Large intestine (tissue), 3 donors: ENCODE data around the gene CADM1. TPM values are rescaled to one million over a fixed set of nuclear protein-coding genes. Genes with fewer than 3 reads are reported as not detected.

Source experiments
- DNase-seq, 2 donors: peaks; one replicate each; pipeline versions ENCODE4 v3.0.0 to v3.0.0-alpha.2; 2013
- H3K27ac ChIP-seq: one replicate; pipeline ENCODE4 v1.5.1; 2013; ENCODE audit warnings: low read length
- H3K27me3 ChIP-seq: 2 replicates; pipeline ENCODE4 v1.6.1; 2013; ENCODE audit warnings: low read length; ENCODE audit not compliant: control insufficient read depth, insufficient read depth
- H3K36me3 ChIP-seq: 2 replicates; pipeline ENCODE4 v1.6.1; 2013; ENCODE audit warnings: low read length; ENCODE audit not compliant: control insufficient read depth, insufficient read depth
- H3K4me1 ChIP-seq: one replicate; pipeline ENCODE4 v1.6.1; 2013; ENCODE audit warnings: low read length; ENCODE audit not compliant: control insufficient read depth, insufficient read depth
- H3K4me3 ChIP-seq: one replicate; pipeline ENCODE4 v1.5.1; 2013; ENCODE audit warnings: low read length
- H3K9me3 ChIP-seq: one replicate; pipeline ENCODE4 v1.6.1; 2013; ENCODE audit warnings: mild to moderate bottlenecking, low read depth, low read length, moderate library complexity; ENCODE audit not compliant: control insufficient read depth
- WGBS: methylation state at CpG from one replicate; pipeline ENCODE4 v1.1.5; 2013; ENCODE audit warnings: low lambda C conversion rate; ENCODE audit not compliant: insufficient coverage; 5-methylcytosine and 5-hydroxymethylcytosine counted together
- polyA plus RNA-seq: library from polyadenylated mRNA; unstranded; fragments of 120-200 nt; gene quantifications from one replicate; pipeline ENCODE4 v1.2.1, GENCODE V29; 2013

The CADM1 gene
- polyA plus RNA-seq, 1 donor, result 32.7 TPM

- no CpG with 5 or more reads among the region's 14 CpGs for WGBS
- H3K4me1 ChIP-seq, result no peaks in the 10 kb centered on the region
- no peak overlapping the region for H3K4me3 ChIP-seq
Observed at GRCh38 chr11:115129473-115130289, 374.5 kb downstream of the CADM1 start.

GRCh38 chr11:115128226-115128625, 376.0 kb downstream of the CADM1 start:
- Histone ChIP-seq H3K4me3 (no peak overlapping the region), H3K36me3 (no peaks in the 10 kb centered on the region), H3K9me3 (no peaks in the 10 kb centered on the region), H3K4me1 (no peaks in the 10 kb centered on the region), H3K27me3 (peaks cover 4% of the 10 kb centered on the region), H3K27ac (no peak overlapping the region)
- no CpG with 5 or more reads among the region's 4 CpGs for WGBS
- DNase-seq, result no peak

More at GRCh38 chr11:115129473-115130289, 374.5 kb downstream of the CADM1 start:
- H3K27ac ChIP-seq, result no peak overlapping the region
- no peak for DNase-seq
- H3K27me3 ChIP-seq, result peaks cover 4% of the 10 kb centered on the region
- H3K36me3 ChIP-seq, result no peaks in the 10 kb centered on the region
- H3K9me3 ChIP-seq, result no peaks in the 10 kb centered on the region

- no peaks in the 10 kb centered on the region for H3K4me1 ChIP-seq
- no CpG with 5 or more reads among the region's 3 CpGs for WGBS
- no peak for DNase-seq
- H3K36me3 ChIP-seq, result no peaks in the 10 kb centered on the region
- no peak overlapping the region for H3K4me3 ChIP-seq
- H3K27me3 ChIP-seq, result peaks cover 4% of the 10 kb centered on the region
- no peaks in the 10 kb centered on the region for H3K9me3 ChIP-seq
- H3K27ac ChIP-seq, result no peak overlapping the region
Observed at GRCh38 chr11:115127790-115128189, 376.4 kb downstream of the CADM1 start.

GRCh38 chr11:115126515-115127208, 377.6 kb downstream of the CADM1 start:
- DNase-seq, result no peak
- no peak overlapping the region for H3K4me3 ChIP-seq
- no peak overlapping the region for H3K27ac ChIP-seq
- H3K4me1 ChIP-seq, result no peaks in the 10 kb centered on the region
- no peaks in the 10 kb centered on the region for H3K9me3 ChIP-seq
- 100% methylated on average over 1 of the region's 10 CpGs for WGBS
- H3K36me3 ChIP-seq, result no peaks in the 10 kb centered on the region
- H3K27me3 ChIP-seq, result peaks cover 4% of the 10 kb centered on the region

- 100% methylated on average over 1 of the region's 2 CpGs for WGBS
- H3K4me3 ChIP-seq, result no peak overlapping the region
- H3K27ac ChIP-seq, result no peak overlapping the region
- H3K27me3 ChIP-seq, result peaks cover 4% of the 10 kb centered on the region
- no peaks in the 10 kb centered on the region for H3K4me1 ChIP-seq
- no peak for DNase-seq
- H3K9me3 ChIP-seq, result no peaks in the 10 kb centered on the region
- H3K36me3 ChIP-seq, result no peaks in the 10 kb centered on the region
Observed at GRCh38 chr11:115126092-115126491, 378.1 kb downstream of the CADM1 start.

- no peaks in the 10 kb centered on the region for H3K4me1 ChIP-seq
- no peaks in the 10 kb centered on the region for H3K36me3 ChIP-seq
- H3K27ac ChIP-seq, result no peak overlapping the region
- peak; percentile 35 to 77 for DNase-seq
- H3K27me3 ChIP-seq, result peaks cover 4% of the 10 kb centered on the region
- H3K4me3 ChIP-seq, result no peak overlapping the region
- WGBS, result no CpG with 5 or more reads among the region's 4 CpGs
- H3K9me3 ChIP-seq, result no peaks in the 10 kb centered on the region
Observed at GRCh38 chr11:115124786-115125185, 379.4 kb downstream of the CADM1 start.

DNA sequence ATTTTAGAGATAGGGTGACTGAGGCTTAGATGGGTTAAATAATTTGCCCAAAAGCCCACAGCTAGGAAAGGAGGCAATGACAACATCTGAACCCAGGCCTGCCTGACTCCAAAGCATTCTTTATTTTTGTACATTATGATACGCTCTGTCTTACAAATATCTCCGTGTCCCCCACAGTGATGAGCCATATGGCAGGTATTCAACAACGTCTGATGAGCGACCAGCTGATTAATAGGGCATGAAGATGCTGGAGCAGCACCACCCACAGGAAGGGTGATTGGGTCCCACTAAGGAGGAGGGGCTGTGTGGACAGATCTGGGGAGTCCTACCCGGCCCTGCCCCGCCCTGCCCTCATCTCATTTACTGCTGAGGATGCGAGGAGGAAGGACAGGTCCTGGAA, 380.6 kb downstream of the CADM1 start:
- Histone ChIP-seq H3K36me3 (no peaks in the 10 kb centered on the region), H3K4me1 (no peaks in the 10 kb centered on the region), H3K9me3 (no peaks in the 10 kb centered on the region), H3K27me3 (no peaks in the 10 kb centered on the region), H3K4me3 (no peak overlapping the region), H3K27ac (no peak overlapping the region)
- no peak for DNase-seq
- WGBS, result no CpG with 5 or more reads among the region's 7 CpGs

- H3K36me3 ChIP-seq, result no peaks in the 10 kb centered on the region
- WGBS, result no CpG with 5 or more reads among the region's 3 CpGs
- no peaks in the 10 kb centered on the region for H3K27me3 ChIP-seq
- H3K4me3 ChIP-seq, result no peak overlapping the region
- no peak overlapping the region for H3K27ac ChIP-seq
- H3K9me3 ChIP-seq, result no peaks in the 10 kb centered on the region
- no peaks in the 10 kb centered on the region for H3K4me1 ChIP-seq
- DNase-seq, result no peak
Observed at GRCh38 chr11:115122274-115122673, 381.9 kb downstream of the CADM1 start.
